ENCODE data around the gene DLGAP1.
A peak's percentile ranks its signal among the peaks of the same experiment; 100 is the strongest.

The DLGAP1 gene

GRCh38 chr18:3453540-3454364 lies 1001.4 kb downstream of the DLGAP1 start:
- DNase-seq = no peak

- no peak for DNase-seq
Observed at GRCh38 chr18:3452750-3453539, 1002.2 kb downstream of the DLGAP1 start.

- DNase-seq = peak in 1 of 2 experiments; percentile 21
Observed at GRCh38 chr18:3451989-3452749, 1002.9 kb downstream of the DLGAP1 start.

GRCh38 chr18:3451183-3451988 lies 1003.7 kb downstream of the DLGAP1 start:
- DNase-seq = peak; percentile 86 to 89

- no peak for DNase-seq
Observed at GRCh38 chr18:3450799-3451182, 1004.3 kb downstream of the DLGAP1 start.

GRCh38 chr18:3450012-3450798 lies 1004.9 kb downstream of the DLGAP1 start, which contains the start of gene TGIF1:
TGIF1 (plus strand) TSS chr18:3450172; CDS start chr18:3450490, 318 bp downstream.
- peak; percentile 64 to 70 for DNase-seq

GRCh38 chr18:3449512-3450011 lies 1005.5 kb downstream of the DLGAP1 start:
- DNase-seq = peak in 1 of 2 experiments; percentile 77

GRCh38 chr18:3448838-3449511 lies 1006.1 kb downstream of the DLGAP1 start:
- DNase-seq = peak; percentile 48 to 77

GRCh38 chr18:3447895-3448837 lies 1006.9 kb downstream of the DLGAP1 start:
- DNase-seq = peak; percentile 60 to 64

GRCh38 chr18:3447068-3447894 lies 1007.8 kb downstream of the DLGAP1 start:
- no peak for DNase-seq

Measured in activated CD4-positive, alpha-beta T cell treated with anti-CD3 and anti-CD28 coated beads, Interleukin-2, amount 50 U/mL, for 4 hours (primary cell).